ENCODE measurements around the gene ATP5ME.

DNA sequence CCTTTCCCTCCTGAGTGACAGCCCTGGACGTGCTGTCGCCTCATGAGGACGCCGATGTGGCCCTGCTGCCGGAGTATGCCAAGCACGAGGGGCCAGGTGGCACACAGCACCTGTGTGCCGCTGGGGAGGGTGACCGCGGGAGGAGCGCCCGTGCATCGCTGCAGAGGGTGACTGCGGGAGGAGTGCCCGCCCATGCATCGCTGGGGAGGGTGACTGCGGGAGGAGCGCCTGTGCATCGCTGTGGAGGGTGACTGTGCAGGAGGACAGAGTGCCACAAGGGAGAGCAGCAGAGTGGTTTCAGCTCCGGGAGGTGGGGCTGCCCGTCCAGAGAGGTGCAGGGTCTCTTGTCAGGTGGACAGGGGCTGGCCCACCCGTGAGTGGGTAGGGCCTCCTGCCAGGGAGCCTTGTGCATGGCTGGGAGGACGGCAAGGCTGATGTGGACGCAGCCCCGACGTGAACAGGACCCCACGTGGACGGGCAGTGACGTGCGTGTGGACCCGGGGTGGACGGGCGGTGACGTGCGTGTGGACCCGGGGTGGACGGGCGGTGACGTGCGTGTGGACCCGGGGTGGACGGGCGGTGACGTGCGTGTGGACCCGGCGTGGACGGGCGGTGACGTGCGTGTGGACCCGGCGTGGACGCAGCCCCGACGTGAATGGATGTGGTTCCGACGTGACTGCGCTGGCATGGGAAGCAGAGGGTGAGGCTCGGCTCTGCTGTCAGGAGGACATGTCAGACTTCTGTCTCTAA, 46.2 kb upstream of the ATP5ME start:
- TF ChIP-seq CTCF (IDR thresholded peaks at IDR 0.05) (no peak), POLR2A (IDR thresholded peaks at IDR 0.05) (no peak)
